T-helper 9 cell (primary cell): ENCODE data around the gene LENG1.
"Not testable (repeated sequence)": the region's sequence is repeated elsewhere in the genome, so short reads cannot be mapped to it uniquely, and the experiment has no call there.

Source experiments
- DNase-seq: peaks from one replicate; pipeline ENCODE4 v3.0.0-alpha.2; 2020

The LENG1 gene

GRCh38 chr19:54189145-54189734 lies 29.7 kb upstream of the LENG1 start, which contains the start of gene MBOAT7:
TSS of gene MBOAT7 (minus strand) at chr19:54189580. CDS start at chr19:54188508, 1,072 bp downstream.
- DNase-seq, result peak; percentile 52

GRCh38 chr19:54188215-54188871 lies 28.8 kb upstream of the LENG1 start:
- DNase-seq, result peak; percentile 50

- no peak for DNase-seq
Observed at GRCh38 chr19:54186934-54187381, 27.4 kb upstream of the LENG1 start.

DNA sequence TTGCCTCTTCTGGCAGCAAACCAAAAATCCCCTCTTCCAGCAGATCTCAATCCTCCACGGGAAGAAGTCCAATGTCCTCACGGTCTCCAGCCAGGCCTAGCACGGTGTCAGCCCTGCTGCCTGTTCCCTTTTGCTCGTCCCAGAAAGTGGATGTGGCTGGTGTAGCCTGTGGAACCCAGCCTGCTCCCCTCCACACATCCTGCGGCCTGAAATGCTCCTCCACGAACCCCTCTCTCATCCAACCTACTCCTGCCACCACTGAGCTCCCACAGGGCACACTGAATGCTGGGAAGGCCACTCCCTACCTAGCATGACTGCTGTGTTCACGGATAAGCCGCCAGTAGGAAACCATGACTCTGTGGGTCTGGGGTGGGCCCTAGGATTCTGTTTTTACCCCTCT lies 26.8 kb upstream of the LENG1 start:
- DNase-seq, result no peak

DNA sequence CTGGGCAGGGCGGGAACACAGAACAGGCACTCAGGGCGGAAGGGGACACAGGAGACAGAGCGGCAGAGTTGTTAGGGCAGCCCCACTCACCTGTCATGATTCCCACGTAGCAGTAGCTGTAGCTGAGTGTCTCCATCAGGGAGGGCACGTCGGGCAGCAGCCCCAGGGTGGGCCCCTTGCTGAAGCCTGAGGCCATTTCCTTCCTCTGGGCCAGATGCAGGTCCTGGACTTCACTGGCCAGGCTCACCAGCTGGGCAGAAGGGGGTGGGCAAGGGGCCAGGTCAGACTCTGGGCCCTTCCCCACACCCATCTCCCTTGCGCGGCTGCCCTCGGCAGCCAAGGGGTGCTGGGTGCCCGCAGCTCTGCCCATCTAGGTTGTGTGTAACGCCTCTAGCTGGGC lies 23.9 kb upstream of the LENG1 start:
- DNase-seq, result no peak

GRCh38 chr19:54181894-54182293 lies 22.4 kb upstream of the LENG1 start:
- not testable (repeated sequence) for DNase-seq

DNA sequence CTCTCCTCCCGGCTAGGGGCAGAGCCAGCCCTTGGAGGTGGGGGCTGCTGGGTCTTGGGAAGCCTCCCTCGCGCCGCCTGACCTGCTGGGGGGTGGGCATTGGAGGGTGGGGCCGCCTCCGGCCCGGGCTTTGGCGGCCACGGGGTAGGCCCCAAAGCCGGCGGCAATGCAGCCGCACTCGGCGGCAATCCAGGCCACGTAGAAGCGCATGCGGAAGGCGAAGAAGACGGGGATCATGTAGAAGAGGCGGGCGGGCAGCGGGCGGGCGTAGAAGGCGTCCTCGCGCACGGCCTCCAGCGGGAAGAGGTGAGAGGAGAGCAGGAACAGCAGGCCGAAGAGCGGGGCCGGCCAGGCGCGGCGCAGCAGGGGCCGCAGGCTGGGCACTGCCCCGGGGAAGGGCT lies 21.2 kb upstream of the LENG1 start:
- DNase-seq, result no peak

DNA sequence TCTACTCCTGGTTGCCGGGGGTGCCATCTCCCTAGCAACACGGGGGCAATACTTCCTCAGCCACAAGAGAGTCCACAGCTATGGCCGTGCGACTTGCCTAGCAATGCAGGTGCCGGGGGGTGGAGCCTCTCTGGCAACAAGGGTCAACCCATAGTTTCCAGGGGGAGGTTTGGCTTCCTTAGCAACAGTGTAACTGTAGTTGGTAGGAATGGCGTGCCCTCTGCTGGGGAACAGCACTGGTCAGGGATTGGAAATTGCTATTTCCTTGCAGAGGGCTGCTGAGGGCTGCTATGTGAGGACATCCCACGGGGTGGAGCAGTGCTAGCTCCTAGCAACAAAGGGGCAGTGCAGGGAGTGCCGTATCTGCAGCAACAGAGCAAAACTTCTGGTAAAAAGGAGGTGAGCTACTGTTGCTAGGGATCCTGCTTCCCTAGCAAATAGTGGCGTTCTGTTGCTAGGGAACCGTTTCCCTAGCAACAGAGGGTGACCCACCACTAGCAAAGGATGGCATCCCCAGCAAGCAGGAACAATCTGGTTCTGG lies 20.5 kb upstream of the LENG1 start:
- DNase-seq, result no peak

- no peak for DNase-seq
Observed at GRCh38 chr19:54179262-54179852, 19.8 kb upstream of the LENG1 start.

GRCh38 chr19:54178581-54179261 lies 19.2 kb upstream of the LENG1 start:
- no peak for DNase-seq

GRCh38 chr19:54173951-54174834 lies 14.7 kb upstream of the LENG1 start:
- DNase-seq, result no peak

DNA sequence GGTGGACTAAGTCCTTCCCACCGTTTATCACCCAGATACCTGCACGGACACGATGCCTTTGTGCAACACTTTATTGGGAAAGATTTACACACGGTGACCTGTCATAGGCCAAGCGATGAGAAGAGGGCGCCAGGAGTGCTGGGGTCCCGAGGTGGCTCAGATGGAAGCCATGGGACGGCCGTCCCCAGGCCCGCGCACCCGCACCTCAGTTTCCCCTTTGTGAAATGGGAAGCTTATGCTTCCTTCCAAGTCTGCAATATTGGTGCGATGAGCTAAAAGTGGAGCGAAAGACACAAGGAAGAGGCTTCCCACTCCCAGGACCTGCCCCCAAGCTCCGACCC lies 13.8 kb upstream of the LENG1 start:
- no peak for DNase-seq

DNA sequence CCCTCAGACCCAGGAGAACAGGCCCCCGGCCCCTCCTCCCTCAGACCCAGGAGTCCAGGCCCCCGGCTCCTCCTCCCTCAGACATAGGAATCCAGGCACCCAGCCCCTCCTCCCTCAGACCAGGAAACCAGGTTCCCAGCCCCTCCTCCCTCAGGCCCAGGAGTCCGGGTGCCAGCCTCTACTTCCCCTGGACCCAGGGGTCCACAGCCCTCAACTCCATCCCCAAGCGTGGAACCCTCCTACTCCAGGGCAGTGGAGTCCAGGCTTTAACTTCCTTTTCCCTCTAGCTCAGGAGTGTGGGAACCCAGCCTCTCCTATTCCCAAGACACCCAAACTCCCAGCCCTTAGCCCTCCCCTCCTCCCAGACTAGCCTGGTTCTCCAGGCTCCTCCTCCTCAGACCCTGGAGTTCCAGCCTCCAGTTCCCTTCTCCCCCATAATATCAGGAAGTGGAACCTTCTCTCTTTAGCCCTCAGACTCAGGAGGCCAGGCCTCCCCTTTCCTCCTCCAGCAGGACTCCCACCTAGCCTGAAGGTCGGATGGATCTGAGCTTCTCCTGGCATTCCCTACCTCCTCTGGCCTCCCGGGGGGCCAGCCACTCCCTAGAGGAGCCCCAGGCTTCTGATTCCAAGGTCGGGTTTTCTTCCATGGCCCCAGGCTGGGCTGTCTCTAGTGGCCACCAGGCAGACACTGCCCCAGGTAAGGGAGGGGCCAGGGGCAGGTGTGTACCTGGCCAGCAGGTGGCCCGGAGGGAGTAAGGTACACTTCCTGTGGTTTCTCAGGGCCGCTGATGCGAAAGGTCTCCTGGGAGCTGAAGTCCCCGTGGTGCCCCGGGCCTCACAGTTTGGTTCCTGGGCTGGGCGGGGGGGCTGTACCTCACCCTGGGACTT lies 13.2 kb upstream of the LENG1 start, which contains the start of gene TMC4:
Gene TMC4, minus strand, starts transcription at position 690 of the 888 bp plus-strand sequence. Its CDS starts 43 bp downstream, at position 647.
- no peak for DNase-seq

- DNase-seq, result not testable (repeated sequence)
Observed at GRCh38 chr19:54171736-54172431, 12.4 kb upstream of the LENG1 start.

DNA sequence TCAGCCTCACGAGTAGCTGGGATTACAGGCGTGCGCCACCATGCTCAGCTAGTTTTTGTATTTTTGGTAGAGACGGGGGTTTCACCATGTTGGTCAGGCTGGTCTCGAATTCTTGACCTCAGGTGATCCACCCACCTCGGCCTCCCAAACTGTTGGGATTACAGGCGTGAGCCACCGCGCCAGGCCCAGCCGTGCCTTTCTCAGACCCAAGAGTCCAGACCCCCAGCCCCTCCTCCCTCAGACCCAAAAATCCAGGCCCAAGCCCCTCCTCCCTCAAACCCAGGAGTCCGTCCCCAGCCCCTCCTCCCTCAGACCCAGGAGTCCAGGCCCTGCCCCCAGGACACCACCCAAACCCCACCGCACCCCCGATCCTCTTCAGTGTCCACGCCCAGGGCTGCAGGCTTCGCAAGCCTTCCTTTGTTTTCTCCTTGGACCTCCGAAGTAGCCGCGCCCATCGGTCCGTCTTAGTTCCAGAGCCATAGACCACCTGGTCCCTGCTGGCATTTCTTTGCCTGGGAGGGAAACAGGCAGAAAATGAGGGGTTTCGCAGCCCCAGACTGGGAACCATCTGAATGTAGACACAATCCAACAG lies 9.7 kb upstream of the LENG1 start:
- DNase-seq, result no peak

GRCh38 chr19:54168174-54168917 lies 8.8 kb upstream of the LENG1 start:
- DNase-seq, result peak; percentile 96

GRCh38 chr19:54165222-54165621 lies 5.7 kb upstream of the LENG1 start:
- no peak for DNase-seq

DNA sequence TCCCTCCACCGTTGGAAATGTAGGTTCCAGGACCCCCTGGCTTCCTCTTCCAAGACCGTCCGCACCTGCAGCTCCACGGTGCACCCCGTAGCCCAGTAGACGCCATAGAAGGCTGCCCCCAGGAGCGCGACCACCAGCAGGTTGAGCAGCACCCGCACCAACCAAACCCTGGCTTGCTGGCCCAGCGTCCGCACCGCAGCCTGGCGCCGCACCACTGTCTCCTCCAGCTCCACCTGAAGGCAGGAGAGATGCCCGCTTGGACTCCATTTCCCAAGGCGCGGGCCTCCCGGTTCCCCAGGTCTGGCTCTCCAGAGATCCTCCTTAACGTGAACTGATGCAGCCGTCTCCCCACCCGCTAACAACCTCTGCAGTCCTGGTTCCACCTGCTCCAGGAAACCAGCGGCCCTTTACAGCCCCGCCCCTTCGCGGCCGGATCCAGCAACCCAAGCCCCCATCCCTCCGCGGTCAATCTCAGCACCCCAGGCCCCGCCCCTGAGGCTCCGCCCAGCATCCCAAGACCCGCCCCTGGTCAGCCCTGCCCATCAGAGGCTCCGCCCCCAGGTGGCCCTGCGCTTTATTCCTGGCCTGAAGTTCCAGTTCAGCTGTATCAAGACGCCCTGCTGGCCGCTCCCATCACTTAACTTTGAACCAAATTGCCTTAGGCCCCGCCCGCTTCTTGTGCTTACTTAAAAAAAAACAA lies 5.0 kb upstream of the LENG1 start:
- peak; percentile 58 for DNase-seq

- no peak for DNase-seq
Observed at GRCh38 chr19:54162884-54163283, 3.4 kb upstream of the LENG1 start.
